Stomach (tissue), 4 donors: ENCODE results near the gene DOCK8.

ENCODE experiments used
- CTCF ChIP-seq, 7 experiments: fragments of 450-650 bp in 4 of 7; fragments of 200-600 bp in 3 of 7; sonication (generic) in 3 of 7; IDR thresholded peaks; one replicate each; pipeline ENCODE4 v1.5.1; 2016 to 2019; ENCODE audit warnings: antibody characterized with exemption in 7 of 7, control low read depth in 2 of 7, mild to moderate bottlenecking in 1 of 7
- POLR2A ChIP-seq, 4 donors: fragments of 450-650 bp; IDR thresholded peaks; one replicate each; pipeline ENCODE4 v1.6.1; 2016; ENCODE audit warnings: antibody characterized with exemption in 4 of 4, control low read depth in 2 of 4, mild to moderate bottlenecking in 1 of 4, moderate library complexity in 1 of 4
- POLR2AphosphoS5 ChIP-seq, 3 donors: sonication (generic); formaldehyde crosslinking; IDR thresholded peaks; one replicate each; pipeline ENCODE4 v1.6.1; 2016; ENCODE audit warnings: antibody characterized with exemption in 3 of 3

GRCh38 chr9:489198-490197 is 274.8 kb downstream of the DOCK8 start:
- TF ChIP-seq CTCF (IDR thresholded peaks at IDR 0.05), result no peak
- no peak for TF ChIP-seq POLR2A (IDR thresholded peaks at IDR 0.05)
- TF ChIP-seq POLR2AphosphoS5 (IDR thresholded peaks at IDR 0.05), result peak in 2 of 3 donors; percentile 40 to 45
